ENCODE results near the gene HOXD9. TPM values are rescaled to one million over a fixed set of nuclear protein-coding genes. Genes with fewer than 3 reads are reported as not detected.

The HOXD9 gene
- polyA plus RNA-seq, 2 donors = 0.99 to 2.4 TPM

DNA sequence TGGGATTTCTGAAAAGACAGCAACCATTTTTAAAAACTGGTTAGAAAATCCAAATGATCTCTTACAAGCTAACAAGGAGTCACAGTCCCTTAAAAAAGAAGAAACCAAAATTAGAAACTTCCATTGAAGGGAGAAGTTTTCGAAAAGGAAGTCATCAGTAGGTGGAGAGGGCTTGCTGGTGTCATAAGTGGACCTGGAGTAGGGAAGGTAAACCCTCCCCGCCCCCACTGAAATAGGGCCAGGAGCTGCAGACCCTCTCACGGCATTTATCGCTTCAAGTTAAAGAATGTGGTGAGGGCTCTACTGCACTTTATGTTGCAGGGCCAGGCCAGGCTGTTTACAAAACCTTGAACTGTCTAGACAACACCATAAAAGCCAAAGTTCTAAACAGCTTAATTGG is 12.6 kb upstream of the HOXD9 start:
- peaks cover 0 to 2% of the 10 kb centered on the region in 2 donors for H3K9me3 ChIP-seq (ENCODE audit: control insufficient read depth in 2 of 2, insufficient read depth in 1 of 2, low read depth in 1 of 2, low read length in 1 of 2)
- H3K36me3 ChIP-seq (ENCODE audit: control insufficient read depth in 2 of 2, insufficient read depth in 2 of 2, low read length in 1 of 2) = no peaks in the 10 kb centered on the region
- WGBS, 2 donors = 9 to 22% methylated on average over 4 of the region's 4 CpGs
- no peak overlapping the region for H3K27ac ChIP-seq (ENCODE audit: low read depth in 2 of 2, low read length in 1 of 2)
- H3K4me1 ChIP-seq (ENCODE audit: control insufficient read depth in 2 of 2, insufficient read depth in 2 of 2, low read length in 1 of 2) = peaks cover 3 to 4% of the 10 kb centered on the region in 2 donors
- H3K4me3 ChIP-seq (ENCODE audit: low read depth in 1 of 2, low read length in 2 of 2) = no peak overlapping the region
- peaks cover 13 to 59% of the 10 kb centered on the region in 2 donors for H3K27me3 ChIP-seq (ENCODE audit: control insufficient read depth in 1 of 2, insufficient read depth in 2 of 2, low read length in 2 of 2)

DNA sequence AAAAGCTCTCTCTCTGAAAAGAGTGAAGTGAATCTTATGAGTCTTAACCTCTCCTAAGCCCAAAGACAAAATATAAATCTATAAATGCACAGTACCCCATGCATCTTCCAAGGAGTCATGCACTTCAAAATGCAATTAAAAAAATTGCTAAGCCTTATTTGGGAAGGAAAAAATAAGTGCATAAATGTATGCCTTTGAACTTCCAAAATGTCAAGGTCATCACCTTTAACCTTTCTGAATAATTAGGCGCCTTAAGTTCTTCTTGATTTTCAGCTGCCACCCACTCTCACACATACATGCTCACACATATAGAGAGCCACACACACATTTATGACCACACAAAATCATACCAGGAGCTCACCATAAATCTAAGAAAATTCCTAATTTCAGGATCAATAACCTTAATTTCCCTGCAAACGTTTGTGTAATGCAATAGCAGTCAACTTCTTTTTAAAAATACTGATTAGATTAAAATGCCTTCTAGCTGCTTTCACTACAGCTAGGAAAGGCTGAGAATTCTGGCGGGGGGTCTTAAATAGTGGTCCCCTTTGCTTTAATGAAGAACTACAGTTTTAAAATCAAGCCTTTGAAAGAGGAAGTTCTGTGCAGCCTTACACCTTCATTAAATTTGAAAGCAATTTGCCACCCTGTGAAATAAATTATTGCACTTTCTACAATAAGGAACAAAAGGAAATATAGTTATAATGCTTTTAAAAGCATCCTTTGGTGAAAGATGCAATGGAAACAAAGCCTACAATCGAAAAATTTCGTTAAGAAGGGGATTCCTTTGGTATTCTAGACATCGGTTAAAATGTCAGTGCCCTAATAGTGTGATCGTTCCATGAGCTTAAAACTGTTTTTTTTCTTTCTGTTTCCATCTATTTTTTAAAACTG is 11.9 kb upstream of the HOXD9 start:
- Histone ChIP-seq H3K9me3 (ENCODE audit: control insufficient read depth in 2 of 2, insufficient read depth in 1 of 2, low read depth in 1 of 2, low read length in 1 of 2) (peaks cover 0 to 2% of the 10 kb centered on the region in 2 donors), H3K27ac (ENCODE audit: low read depth in 2 of 2, low read length in 1 of 2) (no peak overlapping the region), H3K36me3 (ENCODE audit: control insufficient read depth in 2 of 2, insufficient read depth in 2 of 2, low read length in 1 of 2) (no peaks in the 10 kb centered on the region), H3K27me3 (ENCODE audit: control insufficient read depth in 1 of 2, insufficient read depth in 2 of 2, low read length in 2 of 2) (peaks cover 13 to 55% of the 10 kb centered on the region in 2 donors), H3K4me3 (ENCODE audit: low read depth in 1 of 2, low read length in 2 of 2) (no peak overlapping the region), H3K4me1 (ENCODE audit: control insufficient read depth in 2 of 2, insufficient read depth in 2 of 2, low read length in 1 of 2) (peaks cover 3 to 4% of the 10 kb centered on the region in 2 donors)
- 21 to 22% methylated on average over 7 of the region's 7 CpGs for WGBS, 2 donors

GRCh38 chr2:176111309-176111663 is 11.2 kb upstream of the HOXD9 start:
- no peak overlapping the region for H3K4me3 ChIP-seq (ENCODE audit: low read depth in 1 of 2, low read length in 2 of 2)
- H3K4me1 ChIP-seq (ENCODE audit: control insufficient read depth in 2 of 2, insufficient read depth in 2 of 2, low read length in 1 of 2) = peaks cover 3 to 4% of the 10 kb centered on the region in 2 donors
- H3K9me3 ChIP-seq (ENCODE audit: control insufficient read depth in 2 of 2, insufficient read depth in 1 of 2, low read depth in 1 of 2, low read length in 1 of 2) = peaks cover 0 to 3% of the 10 kb centered on the region in 2 donors
- no peaks in the 10 kb centered on the region for H3K36me3 ChIP-seq (ENCODE audit: control insufficient read depth in 2 of 2, insufficient read depth in 2 of 2, low read length in 1 of 2)
- no peak overlapping the region for H3K27ac ChIP-seq (ENCODE audit: low read depth in 2 of 2, low read length in 1 of 2)
- H3K27me3 ChIP-seq (ENCODE audit: control insufficient read depth in 1 of 2, insufficient read depth in 2 of 2, low read length in 2 of 2) = peaks cover 16 to 60% of the 10 kb centered on the region in 2 donors
- 3 to 5% methylated on average over 16 of the region's 16 CpGs for WGBS, 2 donors

DNA sequence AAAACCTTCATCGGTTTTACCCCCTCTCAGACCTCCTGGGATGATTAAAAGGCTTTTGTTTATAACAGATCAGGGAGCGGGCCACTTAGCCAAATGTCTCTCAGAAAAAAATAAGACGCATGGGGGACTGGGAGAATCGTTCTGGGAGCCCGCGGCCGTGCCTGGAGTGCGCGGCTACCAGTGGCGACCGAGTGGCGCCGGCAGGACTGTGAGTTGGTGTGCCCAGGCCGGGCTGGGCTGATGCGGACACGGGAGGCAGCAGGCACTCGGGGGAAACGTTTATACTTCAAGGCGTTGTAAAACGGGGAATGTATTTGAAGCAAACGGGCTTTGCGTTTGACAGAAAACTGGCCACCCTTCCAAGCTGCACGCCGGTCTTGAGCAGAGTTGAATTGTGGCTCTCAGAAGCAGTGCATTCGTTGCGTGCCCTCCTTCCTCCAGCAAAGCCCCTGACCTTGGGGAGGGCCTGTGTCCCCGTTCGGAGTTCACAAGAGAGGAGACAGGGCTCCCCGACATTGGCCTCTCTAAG is 10.6 kb upstream of the HOXD9 start:
- H3K4me1 ChIP-seq (ENCODE audit: control insufficient read depth in 2 of 2, insufficient read depth in 2 of 2, low read length in 1 of 2) = peaks cover 3% of the 10 kb centered on the region in 2 donors
- peaks cover 0 to 8% of the 10 kb centered on the region in 2 donors for H3K9me3 ChIP-seq (ENCODE audit: control insufficient read depth in 2 of 2, insufficient read depth in 1 of 2, low read depth in 1 of 2, low read length in 1 of 2)
- no peak overlapping the region for H3K4me3 ChIP-seq (ENCODE audit: low read depth in 1 of 2, low read length in 2 of 2)
- WGBS, 2 donors = 9 to 11% methylated on average over 29 of the region's 29 CpGs
- H3K27ac ChIP-seq (ENCODE audit: low read depth in 2 of 2, low read length in 1 of 2) = no peak overlapping the region
- peaks cover 17 to 57% of the 10 kb centered on the region in 2 donors for H3K27me3 ChIP-seq (ENCODE audit: control insufficient read depth in 1 of 2, insufficient read depth in 2 of 2, low read length in 2 of 2)
- H3K36me3 ChIP-seq (ENCODE audit: control insufficient read depth in 2 of 2, insufficient read depth in 2 of 2, low read length in 1 of 2) = no peaks in the 10 kb centered on the region

DNA sequence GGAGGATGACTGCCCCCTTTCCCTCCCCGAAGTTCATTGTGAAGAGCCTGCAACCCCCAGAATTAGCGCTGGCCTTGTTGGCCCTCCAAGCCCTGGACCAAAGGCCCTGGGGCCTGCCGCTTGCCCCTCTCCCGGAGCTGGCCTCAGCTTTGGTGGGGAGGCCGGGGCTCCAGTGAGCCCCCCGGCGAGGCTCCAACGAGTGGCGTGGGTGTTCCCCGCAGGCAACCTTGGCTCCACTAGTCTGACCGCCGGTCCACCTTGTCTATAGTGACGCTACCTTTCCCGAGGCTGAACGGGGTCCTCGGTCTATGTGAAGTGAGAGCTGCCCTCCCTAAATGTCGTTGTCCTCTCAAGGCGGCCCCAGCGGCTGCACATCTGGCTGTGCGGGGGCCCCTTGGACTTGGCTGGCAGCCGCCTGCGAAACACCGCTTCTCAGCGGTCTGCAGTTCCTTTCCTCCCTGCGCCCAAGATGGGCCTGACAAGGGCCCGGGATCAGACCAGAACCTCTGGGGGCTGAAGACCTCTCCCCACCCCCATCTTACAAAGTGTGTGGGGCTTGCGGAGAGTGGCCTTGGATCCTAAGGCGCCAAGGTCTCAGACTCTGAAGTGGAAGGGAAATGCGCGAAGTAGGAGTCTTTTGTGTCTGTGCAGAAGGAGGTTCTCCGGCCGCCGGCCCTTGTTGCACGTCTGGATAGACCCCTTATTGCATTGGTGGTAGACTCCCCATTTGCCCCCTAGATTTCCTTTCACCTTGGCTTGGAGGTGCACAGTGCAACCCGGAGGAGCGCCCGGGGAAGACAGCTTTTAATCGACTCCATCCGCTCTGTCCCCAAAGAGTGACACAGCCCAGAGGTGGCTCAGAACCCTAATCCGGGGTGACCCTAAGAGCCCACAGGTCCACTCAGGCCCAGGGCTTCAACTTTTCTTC is 9.9 kb upstream of the HOXD9 start:
- WGBS, 2 donors = 15 to 17% methylated on average over 40 of the region's 40 CpGs
- H3K4me3 ChIP-seq (ENCODE audit: low read depth in 1 of 2, low read length in 2 of 2) = no peak overlapping the region
- H3K27me3 ChIP-seq (ENCODE audit: control insufficient read depth in 1 of 2, insufficient read depth in 2 of 2, low read length in 2 of 2) = peaks cover 17 to 62% of the 10 kb centered on the region in 2 donors
- no peaks in the 10 kb centered on the region for H3K36me3 ChIP-seq (ENCODE audit: control insufficient read depth in 2 of 2, insufficient read depth in 2 of 2, low read length in 1 of 2)
- peaks cover 0 to 14% of the 10 kb centered on the region in 2 donors for H3K9me3 ChIP-seq (ENCODE audit: control insufficient read depth in 2 of 2, insufficient read depth in 1 of 2, low read depth in 1 of 2, low read length in 1 of 2)
- peaks cover 0 to 3% of the 10 kb centered on the region in 2 donors for H3K4me1 ChIP-seq (ENCODE audit: control insufficient read depth in 2 of 2, insufficient read depth in 2 of 2, low read length in 1 of 2)
- no peak overlapping the region for H3K27ac ChIP-seq (ENCODE audit: low read depth in 2 of 2, low read length in 1 of 2)

GRCh38 chr2:176114120-176114929 is 8.2 kb upstream of the HOXD9 start:
- Histone ChIP-seq H3K27me3 (ENCODE audit: control insufficient read depth in 1 of 2, insufficient read depth in 2 of 2, low read length in 2 of 2) (peaks cover 21 to 62% of the 10 kb centered on the region in 2 donors), H3K27ac (ENCODE audit: low read depth in 2 of 2, low read length in 1 of 2) (no peak overlapping the region), H3K4me3 (ENCODE audit: low read depth in 1 of 2, low read length in 2 of 2) (no peak overlapping the region), H3K4me1 (ENCODE audit: control insufficient read depth in 2 of 2, insufficient read depth in 2 of 2, low read length in 1 of 2) (no peaks in the 10 kb centered on the region), H3K9me3 (ENCODE audit: control insufficient read depth in 2 of 2, insufficient read depth in 1 of 2, low read depth in 1 of 2, low read length in 1 of 2) (peaks cover 0 to 14% of the 10 kb centered on the region in 2 donors), H3K36me3 (ENCODE audit: control insufficient read depth in 2 of 2, insufficient read depth in 2 of 2, low read length in 1 of 2) (no peaks in the 10 kb centered on the region)
- 13 to 17% methylated on average over 26 of the region's 26 CpGs for WGBS, 2 donors

GRCh38 chr2:176114930-176115625 is 7.4 kb upstream of the HOXD9 start:
- Histone ChIP-seq H3K27ac (ENCODE audit: low read depth in 2 of 2, low read length in 1 of 2) (no peak overlapping the region), H3K27me3 (ENCODE audit: control insufficient read depth in 1 of 2, insufficient read depth in 2 of 2, low read length in 2 of 2) (peaks cover 19 to 60% of the 10 kb centered on the region in 2 donors), H3K4me1 (ENCODE audit: control insufficient read depth in 2 of 2, insufficient read depth in 2 of 2, low read length in 1 of 2) (no peaks in the 10 kb centered on the region), H3K9me3 (ENCODE audit: control insufficient read depth in 2 of 2, insufficient read depth in 1 of 2, low read depth in 1 of 2, low read length in 1 of 2) (peaks cover 0 to 14% of the 10 kb centered on the region in 2 donors), H3K36me3 (ENCODE audit: control insufficient read depth in 2 of 2, insufficient read depth in 2 of 2, low read length in 1 of 2) (no peaks in the 10 kb centered on the region), H3K4me3 (ENCODE audit: low read depth in 1 of 2, low read length in 2 of 2) (no peak overlapping the region)
- 21 to 24% methylated on average over 16 of the region's 16 CpGs for WGBS, 2 donors

DNA sequence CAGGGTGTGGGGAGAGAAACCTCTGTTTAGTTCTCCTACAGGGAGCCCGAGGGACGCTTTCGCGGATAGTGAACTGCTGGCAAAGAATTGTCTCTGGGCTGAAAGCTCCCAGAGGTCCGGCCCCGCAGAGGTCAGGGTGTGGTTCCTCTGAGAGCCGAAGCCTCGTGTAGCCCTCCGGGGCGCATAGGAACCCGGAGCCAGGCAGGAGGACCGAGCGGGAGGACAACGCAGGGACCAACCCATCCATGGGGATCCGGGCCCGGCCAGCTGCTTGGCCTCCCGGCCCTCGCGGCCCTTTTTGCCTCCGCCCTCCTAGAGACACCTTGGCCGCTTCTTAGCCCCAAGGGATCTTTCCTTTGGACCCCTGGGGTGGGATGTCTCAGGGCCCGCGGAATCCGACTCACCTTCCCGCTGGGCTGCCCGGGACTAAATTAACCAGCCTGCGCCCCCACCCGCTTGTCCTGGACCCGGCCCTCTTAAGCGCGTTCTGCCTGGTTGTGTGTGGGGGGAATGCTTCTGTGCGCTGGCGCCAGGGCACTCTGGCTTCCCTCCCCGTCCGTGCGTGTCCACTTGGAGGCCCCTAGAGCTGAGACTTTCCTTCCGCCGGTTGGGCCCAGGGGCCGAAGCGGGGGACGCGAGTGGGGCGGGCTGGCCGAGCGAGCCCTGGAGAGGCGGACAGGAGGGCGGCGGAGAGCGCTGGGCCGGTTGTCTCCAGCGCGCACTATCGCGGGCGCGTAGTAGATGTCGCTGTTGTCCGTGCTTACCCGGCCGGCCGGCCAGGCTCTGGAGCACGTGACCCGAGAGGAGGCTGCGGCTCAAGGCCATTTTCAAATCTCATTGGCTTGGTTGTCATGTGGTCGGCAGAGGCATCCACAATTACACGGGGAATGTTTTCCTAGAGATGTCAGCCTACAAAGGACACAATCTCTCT is 6.4 kb upstream of the HOXD9 start, which contains the start of gene HOXD10:
TSS of gene HOXD10 (plus strand) at position 896 of the 931 bp plus-strand sequence. CDS start 56 bp downstream, outside the sequence.
- H3K36me3 ChIP-seq (ENCODE audit: control insufficient read depth in 2 of 2, insufficient read depth in 2 of 2, low read length in 1 of 2) = no peaks in the 10 kb centered on the region
- H3K9me3 ChIP-seq (ENCODE audit: control insufficient read depth in 2 of 2, insufficient read depth in 1 of 2, low read depth in 1 of 2, low read length in 1 of 2) = peaks cover 0 to 14% of the 10 kb centered on the region in 2 donors
- peak within 1 kb of the TSS in 1 of 2 donors; percentile 5 for H3K27ac ChIP-seq (ENCODE audit: low read depth in 2 of 2, low read length in 1 of 2)
- 12 to 13% methylated on average over 66 of the region's 66 CpGs for WGBS, 2 donors
- H3K4me3 ChIP-seq (ENCODE audit: low read depth in 1 of 2, low read length in 2 of 2) = peak within 1 kb of the TSS in 1 of 2 donors; percentile 23
- peaks cover 19 to 65% of the 10 kb centered on the region in 2 donors for H3K27me3 ChIP-seq (ENCODE audit: control insufficient read depth in 1 of 2, insufficient read depth in 2 of 2, low read length in 2 of 2)
- H3K4me1 ChIP-seq (ENCODE audit: control insufficient read depth in 2 of 2, insufficient read depth in 2 of 2, low read length in 1 of 2) = no peaks in the 10 kb centered on the region

Measured in esophagus (tissue), 2 donors.